H1 (cell line): ENCODE measurements around the gene PIGM. TPM values are rescaled to one million over a fixed set of nuclear protein-coding genes. Genes with fewer than 3 reads are reported as not detected.

Experiments used
- CTCF ChIA-PET: fragments of 300-600 bp; sonication (Branson Sonifier 250); formaldehyde crosslinking; loops from one replicate; lab custom pipeline; 2021; ENCODE audit not compliant: partially characterized antibody; lab: Charles Lee
- POLR2A ChIA-PET: fragments of 300-600 bp; sonication (Branson Sonifier 250); formaldehyde crosslinking; loops from one replicate; lab custom pipeline; 2021; ENCODE audit warnings: inconsistent platforms; ENCODE audit not compliant: partially characterized antibody; lab: Charles Lee
- DNase-seq, 2 experiments: peaks; one replicate each; pipeline versions ENCODE4 v3.0.0 to v3.0.0-alpha.2; 2010 to 2022; ENCODE audit warnings: low spot score in 2 of 2, low read depth in 1 of 2, mixed read lengths in 1 of 2
- FAIRE-seq: peaks from 2 replicates; lab custom pipeline; 2011; peaks lifted over from hg19 to GRCh38; lab: Jason Lieb, UNC
- H2AFZ ChIP-seq: 2 replicates; pipeline ENCODE4 v1.8.1; 2012; ENCODE audit warnings: low read length, inconsistent platforms
- H2AK5ac ChIP-seq: 2 replicates; pipeline ENCODE4 v1.6.1; 2013; ENCODE audit warnings: low read depth, low read length
- H2BK120ac ChIP-seq: replicated peaks from 2 replicates; pipeline ENCODE3; 2013; ENCODE audit warnings: low read depth, low read length, inconsistent platforms
- H2BK12ac ChIP-seq: 2 replicates; pipeline ENCODE4 v1.6.1; 2013; ENCODE audit warnings: low read depth, low read length
- H2BK15ac ChIP-seq: 2 replicates; pipeline ENCODE4 v1.6.1; 2013; ENCODE audit warnings: low read length
- H2BK20ac ChIP-seq: 2 replicates; pipeline ENCODE4 v1.6.1; 2013; ENCODE audit warnings: low read length
- H2BK5ac ChIP-seq: 2 replicates; pipeline ENCODE4 v1.6.1; 2013; ENCODE audit warnings: low read depth, low read length
- H3K14ac ChIP-seq: 2 replicates; pipeline ENCODE4 v1.6.1; 2013; ENCODE audit warnings: inconsistent platforms; ENCODE audit not compliant: insufficient read length
- H3K18ac ChIP-seq: 2 replicates; pipeline ENCODE4 v1.6.1; 2013; ENCODE audit warnings: low read length; ENCODE audit errors: extremely low read depth
- H3K23ac ChIP-seq: 2 replicates; pipeline ENCODE4 v1.6.1; 2013; ENCODE audit warnings: inconsistent platforms; ENCODE audit not compliant: insufficient read length
- H3K23me2 ChIP-seq: 2 replicates; pipeline ENCODE4 v1.6.1; 2013; ENCODE audit warnings: low read depth, low read length
- H3K27ac ChIP-seq: 2 replicates; pipeline ENCODE4 v1.6.1; 2011; ENCODE audit warnings: low read depth, low read length, inconsistent platforms
- H3K27me3 ChIP-seq, 4 experiments: replicated peaks in 1 of 4; 1 replicate in 1 of 4; 2 replicates in 3 of 4; pipeline versions ENCODE4 v1.6.1 to v1.8.1; 2011 to 2013; ENCODE audit warnings: low read length in 3 of 4, mild to moderate bottlenecking in 3 of 4, inconsistent platforms in 2 of 4, mixed read lengths in 2 of 4, moderate library complexity in 1 of 4; ENCODE audit not compliant: control insufficient read depth in 3 of 4, insufficient read depth in 3 of 4; ENCODE audit errors: extremely low read depth in 1 of 4
- H3K36me3 ChIP-seq, 4 experiments: 2 replicates each; pipeline versions ENCODE4 v1.6.1 to v1.8.1; 2011 to 2013; ENCODE audit warnings: mild to moderate bottlenecking in 4 of 4, low read length in 3 of 4, moderate library complexity in 2 of 4, control low read depth in 1 of 4, inconsistent platforms in 1 of 4; ENCODE audit not compliant: insufficient read depth in 4 of 4, control insufficient read depth in 2 of 4
- H3K4ac ChIP-seq: replicated peaks from 2 replicates; pipeline ENCODE3; 2013; ENCODE audit warnings: low read length, low read depth, mixed read lengths, inconsistent platforms; ENCODE audit not compliant: insufficient read length
- H3K4me1 ChIP-seq, 4 experiments: replicated peaks in 1 of 4; 1 replicate in 1 of 4; 2 replicates in 3 of 4; pipeline versions ENCODE4 v1.6.1 to v1.8.1; 2011 to 2013; ENCODE audit warnings: low read length in 3 of 4, inconsistent platforms in 2 of 4, mixed read lengths in 1 of 4; ENCODE audit not compliant: insufficient read depth in 4 of 4, control insufficient read depth in 3 of 4
- H3K4me2 ChIP-seq, 2 experiments: 2 replicates each; pipeline versions ENCODE4 v1.6.1 to v1.8.1; 2011 to 2013; ENCODE audit warnings: low read depth in 2 of 2, low read length in 2 of 2, control low read depth in 1 of 2, inconsistent platforms in 1 of 2, mild to moderate bottlenecking in 1 of 2; ENCODE audit not compliant: insufficient read depth in 1 of 2
- H3K4me3 ChIP-seq, 4 experiments: fragments of 200-600, 300-600 bp in 1 of 4; sonication (generic), shearing (Covaris generic), sonication (Bioruptor Twin) in 1 of 4; 2 replicates each; pipeline versions ENCODE4 v1.5.1 to v1.8.1; 2011 to 2016; ENCODE audit warnings: low read length in 4 of 4, low read depth in 3 of 4, control low read depth in 2 of 4, inconsistent platforms in 2 of 4, mild to moderate bottlenecking in 2 of 4, mixed read lengths in 1 of 4, moderate library complexity in 1 of 4; ENCODE audit not compliant: insufficient read depth in 2 of 4; ENCODE audit errors: extremely low read depth in 1 of 4
- H3K56ac ChIP-seq: replicated peaks from 2 replicates; pipeline ENCODE3; 2013; ENCODE audit warnings: low read depth, mild to moderate bottlenecking, mixed read lengths, low read length, inconsistent platforms; ENCODE audit not compliant: insufficient read length
- H3K79me1 ChIP-seq: 2 replicates; pipeline ENCODE4 v1.6.1; 2013; ENCODE audit warnings: low read depth, low read length, control low read depth
- H3K79me2 ChIP-seq, 2 experiments: 2 replicates each; pipeline versions ENCODE4 v1.6.1 to v1.8.1; 2012 to 2013; ENCODE audit warnings: low read length in 2 of 2, mild to moderate bottlenecking in 2 of 2, inconsistent platforms in 1 of 2; ENCODE audit not compliant: insufficient read depth in 2 of 2, control insufficient read depth in 1 of 2
- H3K9ac ChIP-seq, 4 experiments: replicated peaks in 1 of 4; 1 replicate in 1 of 4; 2 replicates in 3 of 4; pipeline versions ENCODE4 v1.6.1 to v1.8.1; 2011 to 2013; ENCODE audit warnings: low read depth in 3 of 4, low read length in 3 of 4, control low read depth in 2 of 4, mild to moderate bottlenecking in 2 of 4, moderate library complexity in 2 of 4, inconsistent platforms in 1 of 4; ENCODE audit errors: extremely low read depth in 1 of 4
- H3K9me3 ChIP-seq, 2 experiments: 2 replicates each; pipeline versions ENCODE4 v1.6.1 to v1.8.1; 2012 to 2013; ENCODE audit warnings: mild to moderate bottlenecking in 2 of 2, moderate library complexity in 2 of 2, control low read depth in 1 of 2, inconsistent platforms in 1 of 2, low read depth in 1 of 2, low read length in 1 of 2, mixed read lengths in 1 of 2; ENCODE audit not compliant: insufficient read depth in 2 of 2
- H4K20me1 ChIP-seq, 2 experiments: replicated peaks in 1 of 2; 2 replicates each; pipeline versions ENCODE3 to v1.8.1; 2011 to 2013; ENCODE audit warnings: inconsistent platforms in 2 of 2, low read length in 2 of 2, mild to moderate bottlenecking in 1 of 2; ENCODE audit not compliant: insufficient read depth in 2 of 2, control insufficient read depth in 1 of 2
- H4K5ac ChIP-seq: 2 replicates; pipeline ENCODE4 v1.6.1; 2013; ENCODE audit warnings: low read length, low read depth, mixed read lengths, inconsistent platforms; ENCODE audit not compliant: insufficient read length
- H4K8ac ChIP-seq: 2 replicates; pipeline ENCODE4 v1.8.0; 2013; ENCODE audit warnings: mild to moderate bottlenecking, moderate library complexity, low read length, inconsistent platforms; ENCODE audit not compliant: insufficient read depth; ENCODE audit errors: extremely low read depth
- H4K91ac ChIP-seq: replicated peaks from 2 replicates; pipeline ENCODE3; 2013; ENCODE audit warnings: low read length, mixed read lengths, inconsistent platforms; ENCODE audit not compliant: insufficient read length
- BRCA1 ChIP-seq: IDR thresholded peaks from 2 replicates; pipeline ENCODE4 v1.6.1; 2012; ENCODE audit warnings: low read depth, low read length, improper control_type of control experiment
- CREB1 ChIP-seq: IDR thresholded peaks from 2 replicates; pipeline ENCODE4 v1.6.1; 2012; ENCODE audit warnings: inconsistent platforms
- CTBP2 ChIP-seq: IDR thresholded peaks from 2 replicates; pipeline ENCODE4 v1.7.0; 2011; ENCODE audit warnings: borderline replicate concordance, mild to moderate bottlenecking, moderate library complexity, mixed read lengths, low read length; ENCODE audit not compliant: insufficient read depth, insufficient read length
- EP300 ChIP-seq, 2 experiments: IDR thresholded peaks; 1 replicate in 1 of 2; 2 replicates in 1 of 2; pipeline ENCODE4 v1.6.1; 2011 to 2012; ENCODE audit warnings: low read depth in 2 of 2, low read length in 2 of 2, mild to moderate bottlenecking in 2 of 2, borderline replicate concordance in 1 of 2, inconsistent platforms in 1 of 2, moderate library complexity in 1 of 2
- EZH2 ChIP-seq: fragments of 200-600 bp; sonication (generic); IDR thresholded peaks from 2 replicates; pipeline ENCODE4 v1.7.1; 2012; ENCODE audit warnings: low read depth, mild to moderate bottlenecking, moderate library complexity, low read length, inconsistent platforms; ENCODE audit not compliant: severe bottlenecking
- KDM5A ChIP-seq: fragments of 200-600 bp; IDR thresholded peaks from 2 replicates; pipeline ENCODE4 v1.7.1; 2012; ENCODE audit warnings: mild to moderate bottlenecking, low read length, inconsistent platforms, mixed read lengths
- NANOG ChIP-seq: IDR thresholded peaks from 2 replicates; pipeline ENCODE4 v1.6.1; 2011; ENCODE audit warnings: low read length, low read depth, mild to moderate bottlenecking, inconsistent platforms; ENCODE audit not compliant: insufficient read depth, poor library complexity, severe bottlenecking
- RBBP5 ChIP-seq: IDR thresholded peaks from 2 replicates; pipeline ENCODE4 v1.7.1; 2012; ENCODE audit warnings: low read depth, mild to moderate bottlenecking, inconsistent platforms, low read length, moderate library complexity, borderline replicate concordance
- RFX5 ChIP-seq: IDR thresholded peaks from 2 replicates; pipeline ENCODE4 v1.6.1; 2011; ENCODE audit warnings: low read depth, low read length, improper control_type of control experiment, borderline replicate concordance
- RXRA ChIP-seq: IDR thresholded peaks from 2 replicates; pipeline ENCODE4 v1.6.1; 2011; ENCODE audit warnings: low read depth, mild to moderate bottlenecking, low read length, moderate library complexity; ENCODE audit not compliant: insufficient read depth
- SP2 ChIP-seq: IDR thresholded peaks from 2 replicates; pipeline ENCODE4 v1.6.1; 2012; ENCODE audit warnings: mild to moderate bottlenecking, low read length, inconsistent platforms
- SP4 ChIP-seq: IDR thresholded peaks from 2 replicates; pipeline ENCODE4 v1.6.1; 2012; ENCODE audit warnings: low read length, inconsistent platforms
- TAF1 ChIP-seq: IDR thresholded peaks from 2 replicates; pipeline ENCODE4 v1.6.1; 2011; ENCODE audit warnings: mild to moderate bottlenecking, low read depth, low read length
- polyA plus RNA-seq, 7 experiments: library from polyadenylated mRNA; depleted of rRNA in 3 of 7; stranded (reverse) in 5 of 7; unstranded in 2 of 7; fragments of >200 nt in 5 of 7; fragments of 200-250 nt in 2 of 7; gene quantifications; 1 replicate in 5 of 7; 2 replicates in 1 of 7; 4 replicates in 1 of 7; pipeline versions ENCODE4 v1.2.1 to v1.2.3, GENCODE V29; 2011 to 2013; ENCODE audit warnings: missing spikeins in 2 of 7, mixed read lengths in 2 of 7
- total RNA-seq: library from RNA; stranded (reverse); fragmentation: NEBNext Ultra II Directional; extraction: Animal tissue kit (Norgen Biotek cat#: 25700); gene quantifications from 2 replicates; pipeline ENCODE4 v1.2.1, GENCODE V29; 2021
- TF ChIP-seq, protein P1 (sequence below): IDR thresholded peaks from 2 replicates; pipeline ENCODE4 v1.6.1; 2011; ENCODE audit warnings: low read length, improper control_type of control experiment

The PIGM gene
- total and polyA plus RNA-seq, 2 of the 8 experiments (the other 6 are each of a cell fraction or from before 2014, with no cell fraction given), result 5.4 to 6.0 TPM

DNA sequence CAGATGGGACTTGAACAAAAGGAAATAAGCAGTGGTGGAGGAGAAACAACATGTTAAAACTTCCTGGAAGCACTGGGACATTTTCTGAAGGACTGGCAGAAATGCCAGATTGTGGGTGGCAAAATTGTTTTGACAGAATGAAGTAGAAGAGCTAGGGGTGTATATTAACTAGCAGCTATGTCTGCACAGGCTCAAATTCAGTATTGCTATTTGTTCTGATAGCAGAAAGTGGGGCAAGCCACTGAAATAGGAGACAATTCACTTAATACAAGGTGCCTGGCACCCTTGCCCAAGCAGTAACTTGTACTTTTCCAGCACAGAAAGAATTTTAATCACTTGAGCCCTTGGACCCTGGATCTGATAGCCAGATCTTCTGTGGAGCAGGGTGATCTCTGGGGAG, 11.8 kb upstream of the PIGM start:
- H3K4me3 ChIP-seq, result no peak overlapping the region
- H4K91ac ChIP-seq, result no peak overlapping the region
- no peaks in the 10 kb centered on the region; the same call in 1 of the 2 replicates for H3K23me2 ChIP-seq
- no peak overlapping the region for H2BK12ac ChIP-seq
- H3K9ac ChIP-seq, result no peak overlapping the region
- H3K56ac ChIP-seq, result no peak overlapping the region
- no peaks in the 10 kb centered on the region for H3K79me2 ChIP-seq
- no peak for FAIRE-seq
- H3K18ac ChIP-seq, result no peak overlapping the region
- no peak overlapping the region for H3K27ac ChIP-seq
- H3K23ac ChIP-seq, result no peak overlapping the region
- H3K4me2 ChIP-seq, result no peak overlapping the region
- no peak for DNase-seq
- H3K14ac ChIP-seq, result no peak overlapping the region
- H3K79me1 ChIP-seq, result no peaks in the 10 kb centered on the region; the same call in 1 of the 2 replicates
- no peak overlapping the region for H2AFZ ChIP-seq
- H2BK20ac ChIP-seq, result no peak overlapping the region
- no peak overlapping the region for H2BK15ac ChIP-seq
- no peaks in the 10 kb centered on the region for H4K20me1 ChIP-seq
- H3K4ac ChIP-seq, result no peak overlapping the region
- no peak overlapping the region for H2AK5ac ChIP-seq
- H2BK120ac ChIP-seq, result no peak overlapping the region
- ChIA-PET CTCF (interaction anchor here (0.9 to 46.4 kb wide), 3 partner anchors 10 to 119 kb away, joined by 3 to 1874 read pairs (median 7); partner anchors contain the start of genes IGSF8, KCNJ10 and KCNJ9), POLR2A (interaction anchor here (1.5 kb wide), 1 partner anchor 9 kb away, joined by 3 read pairs; no protein-coding TSS in a partner anchor)
- H4K8ac ChIP-seq, result no peak overlapping the region
- H3K9me3 ChIP-seq, result no peaks in the 10 kb centered on the region
- H2BK5ac ChIP-seq, result no peak overlapping the region
- H3K27me3 ChIP-seq, result no peaks in the 10 kb centered on the region; a peak in 1 of 7 replicates
- H3K4me1 ChIP-seq, result peaks cover 9 to 21% (median 12%) of the 10 kb centered on the region in 4 experiments
- H3K36me3 ChIP-seq, result no peaks in the 10 kb centered on the region
- no peak overlapping the region for H4K5ac ChIP-seq
- TF ChIP-seq SP4 (no peak), EZH2 (no peak), SP2 (no peak), NANOG (no peak), BRCA1 (no peak), TAF1 (no peak), KDM5A (no peak), CREB1 (no peak), EP300 (IDR thresholded peaks at IDR 0.05; ENCODE audit: borderline replicate concordance in 1 of 2, low read depth in 2 of 2, low read length in 2 of 2) (no peak), RXRA (no peak), RBBP5 (no peak), RFX5 (no peak), CTBP2 (no peak)
- TF ChIP-seq, protein P1, sequence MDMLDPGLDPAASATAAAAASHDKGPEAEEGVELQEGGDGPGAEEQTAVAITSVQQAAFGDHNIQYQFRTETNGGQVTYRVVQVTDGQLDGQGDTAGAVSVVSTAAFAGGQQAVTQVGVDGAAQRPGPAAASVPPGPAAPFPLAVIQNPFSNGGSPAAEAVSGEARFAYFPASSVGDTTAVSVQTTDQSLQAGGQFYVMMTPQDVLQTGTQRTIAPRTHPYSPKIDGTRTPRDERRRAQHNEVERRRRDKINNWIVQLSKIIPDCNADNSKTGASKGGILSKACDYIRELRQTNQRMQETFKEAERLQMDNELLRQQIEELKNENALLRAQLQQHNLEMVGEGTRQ, result no peak
